HL-60/S4 treated with phorbol 12-myristate 13-acetate at 8.2 ng/mL for 4 days and 3 days (cell line): Measurements from ENCODE around the gene SEZ6L.

Experiments
- in situ Hi-C: fragments of 300-500 bp; cut with MboI; formaldehyde crosslinking; loops from 2 replicates; pipeline ENCODE4 v1.15.0; 2022; ENCODE audit warnings: low sequenced_read_pairs

Gene SEZ6L

GRCh38 chr22:26238596-26238995, 69.3 kb downstream of the SEZ6L start:
- in situ Hi-C loops = no loop called here

- in situ Hi-C loops = no loop called here
Observed at GRCh38 chr22:26239581-26239980, 70.3 kb downstream of the SEZ6L start.

DNA sequence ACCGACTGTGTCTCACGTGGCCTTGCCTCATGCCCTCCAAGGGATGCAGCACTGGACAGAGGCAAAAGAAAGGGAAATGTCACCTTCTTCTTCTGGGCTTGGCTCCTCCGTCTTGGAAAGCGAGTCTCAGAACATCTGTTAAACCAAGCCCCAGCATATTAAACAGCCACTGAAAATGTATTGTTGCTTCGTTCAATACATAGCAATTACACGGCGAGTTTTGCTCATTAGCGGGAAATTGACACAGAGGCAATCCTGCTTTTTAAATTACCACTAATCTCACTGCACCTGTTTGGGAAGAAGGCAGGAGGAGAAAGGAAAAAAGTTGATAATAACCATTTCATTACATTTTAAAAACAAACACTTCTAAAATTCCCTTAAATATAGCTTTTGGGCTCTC, 72.1 kb downstream of the SEZ6L start:
- in situ Hi-C loops = no loop called here

DNA sequence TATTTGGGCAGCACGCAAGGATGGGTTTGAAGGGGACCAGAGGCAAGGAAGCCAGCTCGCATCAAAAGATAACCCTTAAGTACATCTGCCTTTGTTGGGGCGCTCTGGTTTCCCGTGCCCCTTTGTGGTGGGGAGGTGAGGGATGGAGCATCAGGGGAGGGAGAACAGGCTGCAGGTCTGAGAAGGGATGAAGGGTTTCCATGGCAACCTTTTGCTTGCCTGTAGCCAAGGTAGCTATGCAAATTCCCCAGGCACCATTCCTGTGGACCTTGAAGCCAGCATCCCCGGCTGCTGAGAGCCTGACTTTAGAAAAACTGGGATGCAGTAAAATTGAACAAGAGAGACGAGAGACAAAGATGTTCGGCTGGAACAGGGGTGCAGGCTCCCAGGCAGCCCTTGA, 75.7 kb downstream of the SEZ6L start:
- in situ Hi-C loops = no loop called here

DNA sequence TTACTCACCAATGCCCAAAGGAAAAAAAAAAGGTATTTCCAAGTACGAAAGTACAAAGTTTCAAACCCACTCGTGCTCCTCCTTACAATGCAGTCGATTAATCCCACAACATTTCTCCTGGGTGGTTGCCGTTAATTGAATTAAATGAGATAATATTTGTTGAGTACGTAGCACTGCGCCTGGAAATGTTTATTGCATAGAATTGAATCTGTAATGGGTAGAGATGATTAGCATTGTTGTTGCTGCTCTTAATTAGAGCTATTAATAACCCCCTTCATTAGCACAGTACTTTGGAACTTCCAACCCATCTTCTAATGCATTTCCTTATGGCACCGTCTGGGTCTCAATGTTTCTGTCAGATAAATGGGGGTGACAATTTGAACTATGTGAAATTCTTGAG, 77.3 kb downstream of the SEZ6L start:
- in situ Hi-C loops = no loop called here

DNA sequence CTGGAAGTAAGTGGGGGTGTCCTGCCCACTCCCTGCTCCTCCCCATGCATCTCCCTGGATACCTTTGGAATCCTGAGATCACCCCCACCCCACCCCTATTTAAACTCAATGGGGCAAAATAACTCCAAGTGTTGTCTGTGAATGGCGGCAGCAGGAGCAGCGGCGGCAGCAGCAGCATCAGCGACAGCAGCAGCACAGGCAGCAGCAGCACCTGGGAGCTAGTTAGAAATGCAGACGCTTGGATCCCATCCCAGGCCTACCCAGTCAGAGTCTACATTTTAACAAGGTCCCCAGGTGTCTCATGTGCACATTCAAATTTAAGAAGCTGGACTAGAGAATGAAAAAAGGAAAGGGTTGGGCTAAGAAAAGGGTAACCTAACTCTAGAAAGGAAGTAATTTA, 82.6 kb downstream of the SEZ6L start:
- in situ Hi-C loops = no loop called here

DNA sequence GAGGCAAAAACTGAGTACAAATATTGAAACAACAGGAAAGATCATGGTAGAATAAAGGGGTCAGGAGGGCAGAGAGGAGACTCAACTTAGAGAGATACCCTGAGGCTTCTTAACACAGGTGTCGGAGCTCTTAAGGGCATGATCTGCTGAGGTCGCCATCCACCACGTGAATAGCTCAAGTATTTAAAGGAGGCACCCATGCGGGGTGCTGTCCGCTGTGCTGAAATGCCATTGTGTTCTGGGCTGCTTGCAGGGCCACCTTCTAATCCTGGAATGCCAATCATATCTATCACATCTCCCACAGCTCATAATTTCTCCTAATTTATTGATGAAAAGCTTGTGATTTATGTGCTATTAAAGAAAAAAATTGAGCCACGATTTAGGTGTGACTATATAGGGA, 90.2 kb downstream of the SEZ6L start:
- in situ Hi-C loops = no loop called here

DNA sequence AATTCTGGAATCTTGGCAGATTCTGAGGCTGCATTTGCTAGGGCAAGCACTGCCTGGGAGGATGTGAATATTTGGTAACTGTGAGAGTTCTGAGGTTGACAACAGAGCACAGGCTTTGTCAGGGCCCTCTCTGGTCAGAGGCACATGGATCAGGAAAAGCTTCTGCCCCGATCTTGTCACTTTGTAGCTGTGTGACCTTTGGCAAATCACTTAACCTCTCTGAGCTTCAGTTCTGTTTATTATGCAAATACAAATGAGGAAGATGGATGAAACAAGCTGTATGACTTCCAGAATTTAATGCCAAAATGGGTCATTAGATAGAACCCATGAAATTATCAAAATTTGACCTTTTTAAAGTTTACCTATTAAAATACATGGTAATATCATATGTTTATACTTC, 94.9 kb downstream of the SEZ6L start:
- in situ Hi-C loops = no loop called here

- in situ Hi-C loops = no loop called here
Observed at GRCh38 chr22:26265281-26265680, 96.0 kb downstream of the SEZ6L start.

- in situ Hi-C loops = no loop called here
Observed at GRCh38 chr22:26265909-26266308, 96.6 kb downstream of the SEZ6L start.

GRCh38 chr22:26267856-26268255, 98.6 kb downstream of the SEZ6L start:
- in situ Hi-C loops = no loop called here

GRCh38 chr22:26269572-26269971, 100.3 kb downstream of the SEZ6L start:
- in situ Hi-C loops = no loop called here

DNA sequence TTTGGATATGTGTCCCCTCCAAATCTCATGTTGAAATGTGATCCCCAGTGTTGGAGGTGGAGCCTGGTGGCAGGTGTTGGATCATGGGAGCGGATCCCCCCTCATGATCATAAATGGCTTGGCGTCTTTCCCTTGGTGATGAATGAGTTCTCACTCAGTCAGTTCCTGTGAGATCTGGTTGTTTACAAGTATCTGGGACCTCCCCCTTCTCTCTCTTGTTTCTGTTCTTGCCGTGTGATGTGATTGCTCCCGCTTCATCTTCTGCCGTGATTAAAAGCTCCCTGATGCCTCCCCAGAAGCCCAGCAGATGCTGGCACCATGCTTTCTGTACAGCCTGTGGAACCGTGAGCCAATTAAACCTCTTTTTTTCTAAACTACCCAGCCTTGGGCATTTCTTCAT, 102.2 kb downstream of the SEZ6L start:
- in situ Hi-C loops = no loop called here

DNA sequence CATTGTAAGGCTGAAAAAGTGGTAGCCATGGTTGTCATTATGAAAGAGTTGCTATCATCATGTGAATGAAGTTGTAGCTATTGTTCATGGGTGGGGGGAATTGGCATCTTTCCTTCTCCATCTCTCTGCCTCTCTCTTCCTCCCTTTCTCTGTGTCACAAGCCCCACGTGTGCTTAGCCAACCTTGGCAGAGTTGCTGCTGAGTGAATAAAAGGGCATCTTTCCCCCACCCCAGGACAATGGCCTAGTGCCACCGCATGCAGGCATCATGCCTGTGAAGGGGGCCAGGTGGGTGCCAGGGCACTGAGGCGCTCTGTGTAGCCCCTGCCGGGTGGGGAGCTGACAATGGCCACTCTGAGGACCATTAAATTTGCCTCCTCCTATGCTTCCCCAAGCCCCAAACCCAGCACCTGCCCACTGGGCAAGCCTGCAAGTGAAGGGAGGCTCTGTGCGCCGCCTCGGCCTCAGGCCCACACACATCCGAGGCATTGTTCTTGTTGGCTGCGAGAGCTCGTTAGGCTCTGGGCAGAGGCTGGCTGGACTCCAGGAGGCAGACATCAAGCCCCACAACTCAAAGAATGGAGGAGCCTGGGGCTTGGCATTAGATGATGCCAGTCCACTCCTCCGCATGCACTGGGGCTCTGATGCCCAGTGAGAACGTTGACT, 103.9 kb downstream of the SEZ6L start:
- in situ Hi-C loops = no loop called here

- in situ Hi-C loops = no loop called here
Observed at GRCh38 chr22:26276529-26277160, 107.4 kb downstream of the SEZ6L start.

- in situ Hi-C loops = no loop called here
Observed at GRCh38 chr22:26281941-26282340, 112.7 kb downstream of the SEZ6L start.

DNA sequence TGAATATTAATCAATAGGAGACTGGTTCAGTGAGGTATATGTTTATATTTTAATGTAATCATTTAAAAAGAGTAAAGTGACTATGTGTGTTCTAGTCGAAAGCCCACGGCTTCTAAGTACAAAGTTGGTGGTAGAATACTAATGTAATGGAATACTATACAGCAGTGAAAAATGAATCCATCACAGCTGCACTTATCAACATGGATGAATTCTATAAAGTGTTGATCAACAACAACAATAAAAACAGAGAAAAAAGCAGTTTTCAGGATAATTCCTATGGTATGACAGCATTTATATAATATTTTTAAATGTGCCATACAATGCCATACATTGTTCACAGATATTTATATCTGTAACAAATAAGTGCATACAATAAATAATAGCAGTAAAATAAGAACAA, 114.1 kb downstream of the SEZ6L start:
- in situ Hi-C loops = no loop called here

DNA sequence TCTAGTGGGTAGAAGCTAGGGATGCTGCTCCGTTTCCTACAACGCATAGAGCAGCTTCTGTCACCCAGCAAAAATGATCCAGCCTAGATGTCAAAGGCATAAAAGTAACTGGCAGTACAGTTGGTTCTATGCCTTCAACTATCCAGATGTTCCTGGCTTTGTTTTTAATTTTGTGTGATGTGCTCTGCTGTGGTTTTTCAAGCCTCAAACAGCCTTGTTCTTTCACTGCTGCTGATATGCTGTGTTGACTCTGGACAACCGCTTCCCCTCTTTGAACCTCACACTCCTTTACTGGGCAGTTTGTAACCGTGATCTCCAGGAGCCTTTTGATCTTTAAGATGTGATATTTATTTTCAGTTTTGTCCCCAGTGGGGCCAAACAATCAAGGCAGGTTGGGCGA, 116.4 kb downstream of the SEZ6L start:
- in situ Hi-C loops = no loop called here

- in situ Hi-C loops = no loop called here
Observed at GRCh38 chr22:26286091-26286820, 117.0 kb downstream of the SEZ6L start.

DNA sequence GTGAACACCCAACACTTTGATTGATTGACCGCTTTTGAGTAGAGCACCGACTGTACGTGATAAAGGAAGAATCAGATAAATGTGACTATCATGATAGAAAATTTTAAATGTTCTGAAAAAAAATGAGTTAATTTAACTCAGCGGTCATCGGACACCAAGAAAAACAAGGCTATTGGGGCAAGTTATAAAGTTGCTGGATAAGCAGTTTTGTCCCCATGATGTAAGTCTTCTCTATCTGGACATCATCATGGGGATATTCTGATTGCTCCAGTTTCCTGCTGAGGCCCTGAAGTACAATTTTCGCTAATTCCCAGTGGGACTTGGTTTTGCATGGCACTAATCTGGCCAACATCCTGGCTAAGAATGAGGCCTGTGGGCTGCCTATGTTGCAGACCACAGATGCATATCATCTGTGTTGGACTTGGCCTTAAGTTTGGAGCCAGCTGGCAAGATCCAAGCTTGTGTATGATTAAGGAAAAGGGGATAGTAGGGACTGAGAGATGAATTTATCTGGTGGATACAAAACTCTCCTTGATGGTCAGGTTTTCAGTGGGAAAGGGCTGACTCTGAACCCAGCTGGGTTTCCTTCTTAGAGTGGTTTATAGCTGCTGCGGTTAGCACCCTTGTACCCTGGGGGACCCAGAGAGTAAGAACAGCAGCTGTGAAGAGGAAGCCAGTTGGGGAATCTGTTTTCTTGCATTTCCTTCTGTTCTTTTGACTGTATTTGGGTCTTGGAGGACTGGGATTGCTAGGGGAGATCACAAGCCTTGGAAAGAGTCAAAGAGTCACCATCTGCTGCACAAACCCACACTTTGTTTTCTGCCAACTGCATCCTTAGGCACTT, 118.3 kb downstream of the SEZ6L start:
- in situ Hi-C loops = no loop called here

DNA sequence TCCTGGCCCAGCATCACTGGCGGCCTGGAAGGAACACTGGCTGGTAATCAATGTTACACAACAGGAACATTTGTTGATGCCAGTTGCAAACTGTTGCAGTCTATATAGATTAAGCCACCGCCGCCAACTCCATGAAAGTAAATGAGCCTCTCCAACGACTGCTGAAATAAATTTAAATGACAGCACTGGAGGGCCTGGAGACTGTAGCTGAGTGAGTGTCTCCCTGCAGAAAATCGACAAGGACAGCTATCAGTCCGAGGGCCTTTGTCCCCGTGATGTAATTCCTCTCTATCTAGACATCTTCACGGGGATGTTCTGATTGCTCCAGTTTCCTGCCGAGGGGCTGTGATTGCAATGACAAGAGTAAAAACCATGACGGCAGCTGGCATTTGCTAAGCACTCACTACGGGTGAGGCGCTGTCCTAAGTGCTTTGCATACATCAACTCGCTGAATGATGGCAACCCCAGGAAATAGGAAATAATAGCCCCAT, 120.4 kb downstream of the SEZ6L start:
- in situ Hi-C loops = no loop called here
